Colonic mucosa (tissue), 4 donors: Measurements from ENCODE around the gene FETUB. TPM values are rescaled to one million over a fixed set of nuclear protein-coding genes. Genes with fewer than 3 reads are reported as not detected.
"Not testable (repeated sequence)": the region's sequence is repeated elsewhere in the genome, so short reads cannot be mapped to it uniquely, and the experiment has no call there.

Source experiments
- DNase-seq: peaks from one replicate; pipeline ENCODE4 v3.0.0-alpha.2; 2020
- H3K27ac ChIP-seq: fragments of 200-600 bp; one replicate; pipeline ENCODE4 v1.8.0; 2021
- H3K27me3 ChIP-seq: fragments of 200-600 bp; one replicate; pipeline ENCODE4 v1.8.0; 2021
- H3K36me3 ChIP-seq: fragments of 200-600 bp; one replicate; pipeline ENCODE4 v1.8.0; 2021
- H3K4me1 ChIP-seq: fragments of 200-600 bp; one replicate; pipeline ENCODE4 v1.8.0; 2021; ENCODE audit warnings: mild to moderate bottlenecking
- H3K4me3 ChIP-seq: fragments of 200-600 bp; one replicate; pipeline ENCODE4 v1.8.0; 2021
- H3K9ac ChIP-seq, 2 donors: one replicate each; pipeline ENCODE4 v1.7.0; 2013; ENCODE audit warnings: control low read depth in 2 of 2, low read depth in 2 of 2, low read length in 2 of 2
- H3K9me3 ChIP-seq: fragments of 200-600 bp; one replicate; pipeline ENCODE4 v1.8.0; 2021
- CTCF ChIP-seq: fragments of 200-600 bp; IDR thresholded peaks from one replicate; pipeline ENCODE4 v1.8.0; 2022; ENCODE audit warnings: antibody characterized with exemption, mild to moderate bottlenecking
- intact Hi-C: fragments of 100-400 bp; cut with DNase I; formaldehyde crosslinking; loops from one replicate; pipeline ENCODE4 v1.14.1; 2022
- total RNA-seq, 2 donors: library from RNA; stranded (reverse); fragmentation: NEBNext Ultra II Directional in 1 of 2; extraction: Animal tissue kit (Norgen Biotek cat#: 25700) in 1 of 2; gene quantifications; one replicate each; pipeline ENCODE4 v1.2.1, GENCODE V29; 2021
- donor health status: healthy.
- donor health status: DM: no; HTN: no; CAD: no.
- donor health status: DM: no; HTN: no; CAD: no.

The FETUB gene
- total RNA-seq, 2 donors from 2014 or later: 0.22 to 0.27 TPM

- no peaks in the 10 kb centered on the region for H3K4me1 ChIP-seq
- no peaks in the 10 kb centered on the region for H3K9me3 ChIP-seq
- no peak for DNase-seq
- no peaks in the 10 kb centered on the region for H3K36me3 ChIP-seq
- no peak overlapping the region for H3K4me3 ChIP-seq
- H3K9ac ChIP-seq: no peak overlapping the region
- no peak overlapping the region for H3K27ac ChIP-seq
- intact Hi-C loops: no loop called here
- no peak for TF ChIP-seq CTCF
- H3K27me3 ChIP-seq: no peaks in the 10 kb centered on the region
Measured at GRCh38 chr3:186687120-186687651, 47.0 kb downstream of the FETUB start.

- intact Hi-C loops, H3K9me3 ChIP-seq, H3K27ac ChIP-seq, H3K9ac ChIP-seq, H3K27me3 ChIP-seq, H3K36me3 ChIP-seq, H3K4me1 ChIP-seq, H3K4me3 ChIP-seq, DNase-seq: not testable (repeated sequence)
Measured at GRCh38 chr3:186690304-186690703, 50.1 kb downstream of the FETUB start.

GRCh38 chr3:186691676-186692075 is 51.5 kb downstream of the FETUB start:
- Histone ChIP-seq H3K9me3 (no peaks in the 10 kb centered on the region), H3K4me1 (no peaks in the 10 kb centered on the region), H3K36me3 (no peaks in the 10 kb centered on the region), H3K9ac (no peak overlapping the region), H3K27me3 (no peaks in the 10 kb centered on the region), H3K4me3 (no peak overlapping the region), H3K27ac (no peak overlapping the region)
- TF ChIP-seq CTCF: no peak
- no peak for DNase-seq
- intact Hi-C loops: no loop called here

GRCh38 chr3:186693843-186694242 is 53.6 kb downstream of the FETUB start:
- no peak for TF ChIP-seq CTCF
- Histone ChIP-seq H3K4me1 (no peaks in the 10 kb centered on the region), H3K9ac (no peak overlapping the region), H3K4me3 (no peak overlapping the region), H3K27ac (no peak overlapping the region), H3K36me3 (no peaks in the 10 kb centered on the region), H3K9me3 (no peaks in the 10 kb centered on the region), H3K27me3 (no peaks in the 10 kb centered on the region)
- no peak for DNase-seq
- intact Hi-C loops: no loop called here

GRCh38 chr3:186694288-186695032 is 54.3 kb downstream of the FETUB start:
- Histone ChIP-seq H3K4me1 (no peaks in the 10 kb centered on the region), H3K9ac (no peak overlapping the region), H3K27ac (no peak overlapping the region), H3K9me3 (no peaks in the 10 kb centered on the region), H3K27me3 (no peaks in the 10 kb centered on the region), H3K36me3 (no peaks in the 10 kb centered on the region), H3K4me3 (no peak overlapping the region)
- intact Hi-C loops: no loop called here
- no peak for DNase-seq
- no peak for TF ChIP-seq CTCF

- no peak overlapping the region for H3K27ac ChIP-seq
- intact Hi-C loops: no loop called here
- no peak overlapping the region for H3K9ac ChIP-seq
- no peak for TF ChIP-seq CTCF
- no peaks in the 10 kb centered on the region for H3K27me3 ChIP-seq
- H3K4me1 ChIP-seq: no peaks in the 10 kb centered on the region
- H3K36me3 ChIP-seq: no peaks in the 10 kb centered on the region
- no peak for DNase-seq
- H3K9me3 ChIP-seq: no peaks in the 10 kb centered on the region
- no peak overlapping the region for H3K4me3 ChIP-seq
Measured at GRCh38 chr3:186696522-186696921, 56.3 kb downstream of the FETUB start.
